ENCODE measurements around the gene ANLN. TPM values are rescaled to one million over a fixed set of nuclear protein-coding genes. Genes with fewer than 3 reads are reported as not detected.

The ANLN gene
- total RNA-seq, 2 donors from 2014 or later: 2.2 to 2.4 TPM

DNA sequence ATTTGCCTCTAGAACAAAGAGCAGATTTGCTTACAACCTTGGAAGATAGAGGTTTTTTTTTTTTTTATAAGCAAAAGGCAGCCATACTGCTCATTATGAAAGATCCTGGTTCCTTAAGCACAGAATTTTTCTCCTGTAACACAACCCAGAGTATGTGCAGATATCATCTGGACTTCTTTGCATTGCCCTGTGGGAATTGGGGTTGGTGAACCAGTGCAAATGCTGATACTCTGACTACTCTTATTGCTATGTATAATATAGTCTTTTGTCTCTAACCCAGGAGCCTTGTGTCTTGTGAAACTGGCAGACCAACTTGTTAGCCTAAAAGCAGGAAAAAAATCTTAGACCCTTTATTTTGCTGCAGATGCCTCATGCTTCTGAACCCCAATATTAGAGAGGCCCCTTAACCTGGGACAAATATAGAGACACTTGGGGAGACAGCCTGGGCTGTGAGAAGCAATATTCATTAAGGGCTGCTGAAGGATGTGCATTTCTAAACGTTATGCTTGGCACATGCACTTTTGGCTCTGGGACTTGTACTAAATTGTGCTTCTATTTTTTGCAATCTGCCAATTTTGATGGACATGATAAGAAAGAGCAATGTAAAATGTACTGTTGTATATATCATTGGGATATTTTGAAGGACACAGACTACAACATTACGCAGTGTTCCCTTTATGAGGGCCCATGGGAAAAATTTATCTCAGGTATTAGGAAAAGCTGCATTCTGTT lies 78.9 kb downstream of the ANLN start:
- Histone ChIP-seq H3K4me1 (ENCODE audit: control insufficient read depth in 1 of 2, low read depth in 2 of 2) (peaks cover 7 to 27% of the 10 kb centered on the region in 2 donors), H3K27ac (no peak overlapping the region), H3K9me3 (no peaks in the 10 kb centered on the region), H3K4me3 (no peak overlapping the region), H3K36me3 (no peaks in the 10 kb centered on the region), H3K27me3 (replicated peaks; ENCODE audit: insufficient read depth) (no peaks in the 10 kb centered on the region)
- TF ChIP-seq, protein P1, sequence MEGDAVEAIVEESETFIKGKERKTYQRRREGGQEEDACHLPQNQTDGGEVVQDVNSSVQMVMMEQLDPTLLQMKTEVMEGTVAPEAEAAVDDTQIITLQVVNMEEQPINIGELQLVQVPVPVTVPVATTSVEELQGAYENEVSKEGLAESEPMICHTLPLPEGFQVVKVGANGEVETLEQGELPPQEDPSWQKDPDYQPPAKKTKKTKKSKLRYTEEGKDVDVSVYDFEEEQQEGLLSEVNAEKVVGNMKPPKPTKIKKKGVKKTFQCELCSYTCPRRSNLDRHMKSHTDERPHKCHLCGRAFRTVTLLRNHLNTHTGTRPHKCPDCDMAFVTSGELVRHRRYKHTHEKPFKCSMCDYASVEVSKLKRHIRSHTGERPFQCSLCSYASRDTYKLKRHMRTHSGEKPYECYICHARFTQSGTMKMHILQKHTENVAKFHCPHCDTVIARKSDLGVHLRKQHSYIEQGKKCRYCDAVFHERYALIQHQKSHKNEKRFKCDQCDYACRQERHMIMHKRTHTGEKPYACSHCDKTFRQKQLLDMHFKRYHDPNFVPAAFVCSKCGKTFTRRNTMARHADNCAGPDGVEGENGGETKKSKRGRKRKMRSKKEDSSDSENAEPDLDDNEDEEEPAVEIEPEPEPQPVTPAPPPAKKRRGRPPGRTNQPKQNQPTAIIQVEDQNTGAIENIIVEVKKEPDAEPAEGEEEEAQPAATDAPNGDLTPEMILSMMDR (IDR thresholded peaks at IDR 0.05): no peak
- no peak for DNase-seq (ENCODE audit: low spot score)
- no peak for ATAC-seq (ENCODE audit: insufficient number of reproducible peaks, low FRiP score, low read depth)

- ATAC-seq (ENCODE audit: insufficient number of reproducible peaks, low FRiP score, low read depth) (no peak), DNase-seq (ENCODE audit: low spot score) (no peak)
- TF ChIP-seq, protein P1 (IDR thresholded peaks at IDR 0.05): no peak
- no peaks in the 10 kb centered on the region for H3K9me3 ChIP-seq
- H3K4me1 ChIP-seq (ENCODE audit: control insufficient read depth in 1 of 2, low read depth in 2 of 2): peaks cover 7 to 27% of the 10 kb centered on the region in 2 donors
- H3K27me3 ChIP-seq (replicated peaks; ENCODE audit: insufficient read depth): no peaks in the 10 kb centered on the region
- no peaks in the 10 kb centered on the region for H3K36me3 ChIP-seq
- H3K27ac ChIP-seq: peak overlapping the region in 1 of 2 donors; percentile 10
- no peak overlapping the region for H3K4me3 ChIP-seq
Measured at GRCh38 chr7:36469236-36469635, 79.6 kb downstream of the ANLN start.

GRCh38 chr7:36472141-36472729 lies 82.6 kb downstream of the ANLN start:
- H3K9me3 ChIP-seq: no peaks in the 10 kb centered on the region
- no peak overlapping the region for H3K27ac ChIP-seq
- no peak overlapping the region for H3K4me3 ChIP-seq
- H3K36me3 ChIP-seq: no peaks in the 10 kb centered on the region
- no peaks in the 10 kb centered on the region for H3K27me3 ChIP-seq (replicated peaks; ENCODE audit: insufficient read depth)
- ATAC-seq (ENCODE audit: insufficient number of reproducible peaks, low FRiP score, low read depth): no peak
- peaks cover 7 to 27% of the 10 kb centered on the region in 2 donors for H3K4me1 ChIP-seq (ENCODE audit: control insufficient read depth in 1 of 2, low read depth in 2 of 2)
- TF ChIP-seq, protein P1 (IDR thresholded peaks at IDR 0.05): no peak
- DNase-seq (ENCODE audit: low spot score): no peak

DNA sequence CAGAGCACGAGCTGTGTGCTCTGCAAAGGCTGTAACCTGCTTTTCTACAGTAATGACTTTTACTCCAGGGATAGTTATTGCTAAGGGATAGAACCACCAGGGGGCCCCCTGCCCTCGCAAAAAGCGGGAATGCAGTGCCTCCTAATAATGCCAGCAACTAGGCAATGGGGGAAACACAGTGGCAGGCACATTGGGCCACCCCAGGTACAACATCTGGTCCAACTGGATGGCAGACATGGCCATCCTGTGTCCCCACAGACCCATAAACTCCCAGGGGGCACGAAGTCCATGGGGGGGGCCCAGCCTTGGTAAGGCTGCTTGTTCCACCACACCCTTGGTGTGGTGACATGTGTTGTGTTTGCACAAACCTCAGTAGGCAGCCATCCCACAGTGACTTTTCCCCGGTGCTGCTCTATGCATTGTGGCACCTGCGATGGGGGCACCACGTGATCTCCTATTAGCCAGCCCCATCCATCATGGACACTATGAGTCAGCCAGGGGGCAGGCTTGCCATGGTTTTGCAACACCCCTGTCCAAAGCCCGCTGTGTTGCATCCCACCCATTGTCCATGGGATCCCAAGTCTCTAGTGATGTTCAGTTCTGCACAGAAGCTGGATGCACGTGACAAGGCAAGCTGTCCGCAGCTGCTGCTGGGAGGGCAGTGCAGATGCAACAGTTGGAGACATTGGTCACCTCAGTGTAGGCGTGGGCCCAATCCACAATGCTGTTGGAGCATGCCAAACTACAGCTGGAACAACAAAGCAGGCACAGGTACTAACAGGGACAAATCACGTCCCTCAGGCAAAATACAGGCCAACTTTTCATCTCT lies 84.0 kb downstream of the ANLN start:
- H3K4me3 ChIP-seq: no peak overlapping the region
- H3K9me3 ChIP-seq: no peaks in the 10 kb centered on the region
- no peaks in the 10 kb centered on the region for H3K27me3 ChIP-seq (replicated peaks; ENCODE audit: insufficient read depth)
- H3K36me3 ChIP-seq: no peaks in the 10 kb centered on the region
- H3K27ac ChIP-seq: no peak overlapping the region
- TF ChIP-seq, protein P1 (IDR thresholded peaks at IDR 0.05): no peak
- ATAC-seq (ENCODE audit: insufficient number of reproducible peaks, low FRiP score, low read depth) (no peak), DNase-seq (ENCODE audit: low spot score) (no peak)
- peaks cover 7 to 25% of the 10 kb centered on the region in 2 donors for H3K4me1 ChIP-seq (ENCODE audit: control insufficient read depth in 1 of 2, low read depth in 2 of 2)

All from thoracic aorta (tissue), 2 donors.